ENCODE results near the gene C22orf15.

Gene C22orf15

GRCh38 chr22:23790819-23791737 lies 28.3 kb downstream of the C22orf15 start:
- no peak for DNase-seq

- no peak for DNase-seq
Observed at GRCh38 chr22:23791738-23792645, 29.2 kb downstream of the C22orf15 start.

GRCh38 chr22:23793326-23793725 lies 30.5 kb downstream of the C22orf15 start:
- no peak for DNase-seq

- DNase-seq: no peak
Observed at GRCh38 chr22:23796461-23796860, 33.7 kb downstream of the C22orf15 start.

GRCh38 chr22:23800297-23801237 lies 37.8 kb downstream of the C22orf15 start:
- no peak for DNase-seq

GRCh38 chr22:23801238-23801821 lies 38.5 kb downstream of the C22orf15 start:
- DNase-seq: no peak

- DNase-seq: no peak
Observed at GRCh38 chr22:23801886-23802377, 39.1 kb downstream of the C22orf15 start.

- no peak for DNase-seq
Observed at GRCh38 chr22:23803001-23803819, 40.4 kb downstream of the C22orf15 start.

GRCh38 chr22:23804781-23805291 lies 42.0 kb downstream of the C22orf15 start:
- DNase-seq: no peak

GRCh38 chr22:23806837-23807236 lies 44.0 kb downstream of the C22orf15 start:
- no peak for DNase-seq

- no peak for DNase-seq
Observed at GRCh38 chr22:23812378-23812777, 49.6 kb downstream of the C22orf15 start.

All from activated effector memory CD4-positive, alpha-beta T cell treated with anti-CD3 and anti-CD28 coated beads, Interleukin-2, amount 50 U/mL, for 16 hours (primary cell).